ENCODE measurements around the gene PON2.

DNA sequence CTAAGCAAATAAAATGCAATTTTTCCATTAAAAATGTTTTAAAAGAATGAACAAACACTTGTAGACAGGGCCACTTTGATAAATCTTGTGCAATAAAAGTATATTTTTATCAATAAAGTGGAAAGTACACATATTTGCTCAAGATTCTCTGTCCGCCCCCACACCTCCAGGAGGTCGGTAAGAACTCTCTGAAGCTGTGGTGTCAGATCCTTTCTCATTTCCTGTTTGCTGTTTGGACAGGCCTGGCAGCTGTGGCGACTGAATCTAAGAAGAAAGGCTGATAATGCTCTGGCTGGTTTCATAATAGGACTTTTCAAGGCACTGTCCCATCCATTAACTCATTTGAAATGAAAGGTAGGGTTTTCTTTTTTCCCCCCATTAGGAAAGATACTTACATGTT, 35.6 kb upstream of the PON2 start:
- TF ChIP-seq POLR2A (IDR thresholded peaks at IDR 0.05; ENCODE audit: low read depth, low read length) (no peak), TAF1 (IDR thresholded peaks at IDR 0.05; ENCODE audit: borderline replicate concordance, low read depth, low read length) (no peak)
